HUDEP-2 (cell line): Measurements from ENCODE around the gene RRP15.

Experiments
- DNase-seq, 76 experiments: peaks; one replicate each; lab custom pipeline; 2025; ENCODE audit not compliant: unreplicated experiment in 76 of 76; lab: John Stamatoyannopoulos, UW

Gene RRP15

GRCh38 chr1:218284917-218285635 lies at the start of gene RRP15:
Gene RRP15 (plus strand): TSS chr1:218285293. CDS start chr1:218285317, 24 bp downstream.
- peak in 75 of 76 experiments; percentile 4 to 88 (median 77) for DNase-seq

DNA sequence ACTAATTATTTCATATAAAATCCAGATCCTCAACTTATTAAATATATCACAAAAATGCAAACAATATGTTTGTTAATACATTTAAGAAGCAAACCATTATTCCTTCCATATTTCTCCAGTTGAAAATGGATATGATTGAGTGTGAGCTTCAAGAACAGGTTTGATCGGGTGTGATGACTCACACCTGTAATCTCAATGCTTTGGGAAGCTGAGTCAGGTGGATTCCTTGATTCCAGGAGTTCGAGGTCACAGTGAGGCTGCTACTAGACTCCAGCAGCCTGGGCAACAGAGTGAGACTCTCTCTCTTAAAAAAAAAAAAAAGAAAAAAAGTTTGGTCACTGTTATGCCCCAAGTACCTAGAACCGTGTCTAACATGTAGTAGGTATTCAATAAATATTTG lies 42.9 kb upstream of the RRP15 start:
- no peak for DNase-seq

- DNase-seq = no peak
Measured at GRCh38 chr1:218247339-218247738, 37.8 kb upstream of the RRP15 start.

DNA sequence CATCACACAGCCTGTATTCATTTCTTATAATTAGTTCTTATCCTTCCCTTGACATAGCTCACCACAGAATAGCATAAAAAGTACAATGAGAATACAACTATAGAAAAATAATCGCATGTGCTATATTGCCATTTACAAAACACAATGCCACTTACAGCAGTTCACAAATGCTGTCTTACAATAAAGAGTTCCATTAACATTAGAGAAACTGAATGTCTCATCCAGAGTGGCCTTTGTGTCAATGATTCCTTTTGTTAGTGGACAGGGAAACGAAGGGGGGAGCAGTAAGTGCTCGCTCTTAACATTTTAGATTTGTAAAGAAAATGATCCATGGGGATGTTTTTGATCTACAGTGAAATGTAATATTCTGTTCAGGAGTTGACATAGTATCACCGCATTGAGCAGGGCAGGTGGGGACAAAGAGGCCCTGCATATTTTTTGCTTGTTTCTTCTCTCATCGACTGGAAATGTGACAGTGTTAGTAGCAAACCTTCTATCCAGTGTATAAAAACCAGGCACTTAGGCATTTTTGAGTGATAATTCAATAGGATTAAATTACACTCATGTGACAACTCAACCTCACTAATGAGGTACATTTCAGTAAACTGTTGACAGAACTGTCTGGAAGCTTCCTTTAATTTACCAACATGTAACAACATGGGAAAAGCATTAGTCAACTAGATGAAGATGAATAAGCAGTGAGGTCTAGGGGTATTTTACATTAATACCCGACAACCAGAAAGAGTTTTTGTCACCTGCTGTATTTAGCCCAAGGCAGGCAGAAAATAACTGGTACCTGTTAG lies 35.6 kb upstream of the RRP15 start:
- DNase-seq = no peak

DNA sequence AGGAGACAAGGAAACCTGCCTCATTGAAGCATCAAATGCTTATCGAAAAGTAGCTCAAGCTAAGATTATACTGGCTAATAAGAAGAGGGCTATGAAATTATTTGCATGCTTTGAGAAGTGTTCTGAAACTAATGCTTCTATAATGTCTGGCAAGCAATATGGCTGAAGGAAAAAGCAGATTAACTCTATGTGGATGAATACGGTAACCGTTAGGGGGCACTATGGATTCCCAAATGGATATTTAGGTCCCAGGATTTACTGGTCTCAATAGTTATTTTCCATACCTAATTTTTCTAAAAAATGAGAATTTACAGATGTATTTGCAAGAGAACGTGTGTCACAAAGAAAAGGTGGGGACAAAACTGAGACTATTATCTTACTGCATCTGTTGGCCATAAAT lies 34.6 kb upstream of the RRP15 start:
- peak in 2 of 76 experiments; percentile 2 for DNase-seq

GRCh38 chr1:218254296-218254946 lies 30.7 kb upstream of the RRP15 start:
- no peak for DNase-seq

- DNase-seq = no peak
Measured at GRCh38 chr1:218255090-218255489, 30.0 kb upstream of the RRP15 start.

DNA sequence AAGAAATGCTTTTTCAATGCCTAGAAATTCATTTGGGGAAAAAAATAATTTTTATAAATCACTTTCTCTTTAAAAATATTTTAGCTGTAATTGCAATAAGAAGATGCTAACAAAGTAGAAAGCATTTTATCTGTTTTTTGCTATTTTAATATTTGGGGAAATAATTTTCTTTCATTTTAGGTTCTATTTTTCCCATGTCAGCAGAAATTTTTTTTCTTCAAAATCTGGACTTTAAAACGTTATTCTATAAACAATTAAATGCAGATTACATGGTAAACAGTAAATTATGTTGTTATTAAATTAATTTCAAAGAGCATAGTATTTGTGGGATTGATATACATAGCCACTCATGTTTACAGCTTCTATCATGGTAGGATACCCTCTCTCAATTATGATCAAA lies 27.7 kb upstream of the RRP15 start:
- no peak for DNase-seq

GRCh38 chr1:218257971-218258370 lies 27.1 kb upstream of the RRP15 start:
- DNase-seq = no peak

DNA sequence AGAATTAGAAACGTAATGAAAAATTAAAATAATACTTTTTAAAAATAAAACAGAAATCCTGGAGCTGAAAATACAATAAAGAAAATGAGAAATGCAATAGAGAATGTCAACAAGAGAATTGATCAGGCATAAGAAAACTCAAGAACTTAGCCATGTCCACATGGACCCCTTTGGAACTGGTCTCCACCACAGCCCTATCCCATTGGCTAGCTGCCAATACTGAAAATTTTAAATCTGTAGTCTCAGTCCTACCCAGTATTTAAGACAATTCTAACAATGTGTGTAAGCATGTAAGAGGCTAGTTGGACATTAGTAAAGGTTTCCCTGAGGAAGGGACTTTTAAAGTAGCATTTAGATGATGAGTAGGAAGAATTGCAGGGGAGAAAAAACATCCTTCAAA lies 25.8 kb upstream of the RRP15 start:
- DNase-seq = no peak

DNA sequence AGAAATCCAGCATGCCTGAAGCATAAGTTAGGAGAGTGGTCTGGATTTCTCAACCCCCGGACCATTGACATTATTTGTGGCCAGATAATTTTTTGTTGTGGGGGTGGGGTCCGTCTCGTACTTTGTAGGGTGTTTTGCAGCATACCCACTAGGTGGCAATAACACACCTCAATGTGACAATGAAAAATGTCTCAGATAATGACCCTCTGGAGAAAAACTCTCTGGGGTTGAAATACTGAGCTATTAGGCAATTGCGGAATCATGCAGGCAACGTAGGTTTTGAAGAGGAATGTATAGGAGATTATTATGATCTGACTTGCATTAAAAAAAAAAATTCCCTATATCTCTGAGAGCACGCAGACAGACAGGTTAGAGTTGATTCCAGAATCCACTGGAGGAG lies 25.3 kb upstream of the RRP15 start:
- peak in 18 of 76 experiments; percentile 1 to 30 (median 8) for DNase-seq

GRCh38 chr1:218262259-218262658 lies 22.8 kb upstream of the RRP15 start:
- DNase-seq = no peak

GRCh38 chr1:218266356-218266755 lies 18.7 kb upstream of the RRP15 start:
- no peak for DNase-seq

- DNase-seq = no peak
Measured at GRCh38 chr1:218272366-218272765, 12.7 kb upstream of the RRP15 start.

DNA sequence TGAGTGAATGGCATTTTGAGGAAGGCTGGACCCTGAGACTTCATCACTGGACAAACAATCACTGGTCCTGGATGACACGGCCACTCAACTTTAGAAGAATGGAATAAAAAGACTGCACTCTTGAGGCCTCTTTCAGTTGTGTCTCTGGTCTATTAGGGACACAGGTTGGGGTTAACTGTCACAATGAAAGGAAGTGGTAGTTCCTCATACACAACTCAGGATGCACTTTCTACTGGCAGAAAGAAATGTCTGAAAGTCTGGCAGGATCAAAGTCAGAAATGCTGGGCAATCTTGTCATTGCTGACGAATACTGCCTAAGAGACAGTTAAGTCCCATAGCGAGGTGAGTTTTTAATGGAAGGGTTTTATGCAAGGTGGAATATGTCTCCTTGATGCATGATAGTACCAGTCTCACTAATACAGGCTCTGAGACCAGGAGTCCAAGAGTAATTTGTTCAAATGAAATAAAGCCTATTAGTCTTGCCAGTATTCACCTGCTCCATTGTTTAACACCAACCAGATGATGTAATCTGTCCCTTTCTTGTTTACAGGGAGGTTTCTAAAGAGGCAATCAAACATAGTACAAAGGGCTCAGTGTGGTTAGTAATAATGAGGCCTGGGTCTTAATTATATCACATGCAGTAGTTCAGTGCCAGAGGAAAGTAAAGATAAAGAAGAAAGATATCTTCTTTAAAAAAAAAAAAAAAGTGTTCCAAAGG lies 11.2 kb upstream of the RRP15 start:
- no peak for DNase-seq

GRCh38 chr1:218274511-218274910 lies 10.6 kb upstream of the RRP15 start:
- no peak for DNase-seq

GRCh38 chr1:218275823-218276222 lies 9.3 kb upstream of the RRP15 start:
- DNase-seq = no peak

- DNase-seq = peak in 2 of 76 experiments; percentile 6 to 16
Measured at GRCh38 chr1:218281285-218281684, 3.8 kb upstream of the RRP15 start.

DNA sequence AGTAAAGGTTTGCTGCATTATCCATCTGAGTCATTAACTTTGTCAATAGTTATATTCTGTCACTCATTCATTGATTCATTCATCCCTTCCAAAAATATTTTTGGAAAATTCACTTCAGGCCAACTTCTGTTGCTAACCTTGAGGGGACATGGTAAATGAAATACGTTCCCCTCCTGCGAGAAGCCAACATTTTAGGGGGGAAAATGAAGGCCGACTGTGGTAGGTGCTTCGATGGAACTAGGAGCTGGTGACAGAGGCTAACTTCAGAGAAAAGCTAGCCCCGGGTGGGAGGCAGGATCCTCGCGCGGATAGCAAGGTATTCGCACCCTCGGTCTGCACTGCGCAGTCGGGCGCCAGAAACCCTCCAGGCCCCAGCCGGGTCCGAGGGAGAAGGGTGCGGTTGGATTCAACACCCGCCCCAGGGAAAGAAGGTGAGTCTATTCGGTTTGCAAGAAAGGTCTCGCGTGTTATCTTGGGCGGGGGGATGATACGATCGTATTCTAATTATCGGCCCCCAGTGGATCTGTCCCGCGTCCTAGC lies 646 bp upstream of the RRP15 start:
- DNase-seq = peak in 3 of 76 experiments; percentile 10 to 46 (median 36)

GRCh38 chr1:218292515-218292914 lies 7.4 kb downstream of the RRP15 start:
- DNase-seq = no peak

- no peak for DNase-seq
Measured at GRCh38 chr1:218294546-218294945, 9.5 kb downstream of the RRP15 start.
